Cerebellar nuclear complex (tissue), 1 donor: Measurements from ENCODE around the gene CHKA.

Source experiments
- DNase-seq, 2 experiments: peaks; one replicate each; lab custom pipeline; 2025; lab: John Stamatoyannopoulos, UW

The CHKA gene

GRCh38 chr11:68013611-68014156, 107.5 kb downstream of the CHKA start:
- no peak for DNase-seq

DNA sequence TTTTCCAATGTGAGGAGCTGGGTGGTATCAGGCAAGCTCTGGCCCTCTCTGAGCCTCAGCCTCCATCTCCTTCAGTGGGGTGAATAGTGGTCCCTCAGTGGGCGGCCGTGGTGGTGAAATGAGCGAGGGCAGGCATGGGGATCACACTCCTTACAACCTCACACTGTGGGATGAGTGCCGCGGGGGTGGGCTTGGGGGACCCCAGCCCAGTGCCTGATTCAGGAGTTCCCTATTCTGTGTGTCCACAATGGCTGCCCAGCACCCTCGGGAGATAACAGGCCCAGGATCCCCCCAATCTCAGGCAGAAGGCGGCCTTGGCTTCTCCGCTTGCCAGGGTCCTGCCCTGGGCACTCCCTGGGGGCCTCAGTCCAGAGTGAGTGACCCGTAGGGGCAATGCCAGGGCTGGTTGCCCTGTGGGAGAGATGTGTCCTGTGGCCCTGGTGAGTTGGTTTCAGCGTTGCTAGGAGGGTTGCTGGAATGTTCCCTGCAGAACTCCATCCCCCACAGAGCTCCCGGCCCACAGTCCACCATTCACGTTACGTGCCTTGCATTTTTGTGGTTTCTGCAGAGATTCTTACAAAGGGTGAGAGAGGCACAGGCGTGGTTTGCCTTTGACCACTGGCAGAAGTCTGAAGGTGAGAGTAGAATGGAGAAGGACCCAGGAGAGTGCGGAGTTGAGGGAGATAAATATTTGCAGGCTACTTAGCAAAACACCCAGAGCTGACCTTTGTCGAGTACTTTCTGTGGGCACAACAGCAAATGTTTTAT, 108.2 kb downstream of the CHKA start:
- DNase-seq = no peak

- no peak for DNase-seq
These were observed 108.9 kb downstream of the CHKA start for GRCh38 chr11:68012044-68012842.

- DNase-seq = no peak
These were observed 109.9 kb downstream of the CHKA start for GRCh38 chr11:68011051-68011943.

DNA sequence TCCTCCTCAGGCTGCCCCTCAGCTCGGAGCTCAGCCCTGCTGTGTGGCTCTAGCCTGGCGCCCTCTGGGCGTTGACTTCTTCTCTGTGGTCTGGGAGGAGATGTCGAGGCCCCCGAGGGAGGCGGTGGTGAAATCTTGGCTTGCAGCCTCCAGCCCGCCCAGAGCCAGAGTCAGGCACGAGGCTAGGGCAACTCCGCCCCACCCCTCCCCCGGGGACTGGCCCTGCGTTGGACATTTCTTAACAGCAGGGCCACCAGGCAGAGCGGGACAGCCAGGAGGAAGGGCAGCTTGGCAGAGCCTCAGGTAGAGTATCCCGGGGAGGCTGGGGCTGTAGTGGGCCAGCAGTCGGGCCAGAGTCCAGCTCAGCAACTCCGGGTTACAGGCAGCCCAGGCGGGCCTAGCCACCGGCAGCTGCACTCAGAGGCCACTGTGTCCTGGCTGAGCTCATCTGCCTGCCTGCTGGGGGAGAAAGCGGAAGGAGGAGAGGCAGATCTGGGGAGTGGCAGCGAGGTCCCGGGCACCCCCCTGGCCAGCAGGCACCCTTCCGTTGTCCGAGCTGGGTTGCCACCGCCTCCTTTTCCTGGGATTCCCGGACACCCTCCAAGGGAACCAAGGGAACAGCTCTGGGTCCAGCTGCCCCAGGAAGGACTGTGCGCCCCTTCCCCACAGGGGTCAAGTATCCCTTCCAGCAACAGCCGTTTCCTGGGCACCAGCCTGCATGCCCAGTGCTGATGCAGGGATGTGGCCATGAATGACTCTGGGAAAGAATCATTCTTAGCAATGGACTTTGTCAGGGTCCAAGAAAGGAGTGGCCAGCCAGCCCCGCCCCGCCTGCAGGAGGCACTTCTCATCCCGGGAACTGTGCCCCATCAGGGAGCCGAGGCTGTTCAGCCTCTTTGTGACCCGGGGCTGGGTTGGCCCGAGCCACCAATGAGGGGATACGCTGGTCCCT, 110.8 kb downstream of the CHKA start, which contains the start of gene ALDH3B1:
Gene ALDH3B1, plus strand, starts transcription at position 238 of the 952 bp plus-strand sequence. CDS start 4,971 bp downstream, outside the sequence.
- DNase-seq = no peak

DNA sequence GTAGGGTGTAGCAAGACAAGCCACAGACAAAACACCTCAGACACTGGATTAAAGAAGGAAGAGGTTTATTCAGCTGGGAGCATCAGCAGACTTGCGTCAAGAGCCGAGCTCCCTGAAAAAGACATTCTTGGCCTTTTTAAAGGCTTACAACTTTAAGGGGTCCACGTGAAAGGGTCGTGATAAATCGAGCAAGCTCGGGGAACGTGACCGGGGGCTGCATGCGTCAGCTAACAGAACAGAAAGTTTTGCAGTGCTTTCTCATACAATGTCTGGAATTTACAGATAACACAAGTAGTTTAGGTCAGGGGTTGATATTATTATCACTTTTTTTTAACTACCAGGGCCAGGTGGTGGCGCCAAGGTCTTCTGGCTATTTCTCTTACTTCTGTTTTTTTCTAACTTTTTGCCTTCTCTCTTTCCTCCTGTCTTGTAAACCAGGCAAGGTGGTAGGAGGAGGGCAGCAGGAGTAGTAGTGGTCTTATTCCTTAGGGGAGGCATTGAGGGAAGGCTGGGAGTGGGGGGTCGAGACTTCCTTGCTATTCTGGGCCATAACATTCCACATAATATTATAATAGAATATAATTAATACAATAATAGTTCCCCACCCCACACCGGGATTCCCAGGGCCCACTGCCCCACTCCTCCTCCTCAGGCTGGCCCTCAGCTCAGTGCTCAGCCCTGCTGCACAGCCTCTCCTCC, 111.6 kb downstream of the CHKA start:
- no peak for DNase-seq

- no peak for DNase-seq
These were observed 112.5 kb downstream of the CHKA start for GRCh38 chr11:68008381-68009337.

- no peak for DNase-seq
These were observed 113.4 kb downstream of the CHKA start for GRCh38 chr11:68007498-68008380.

GRCh38 chr11:68006606-68007166, 114.5 kb downstream of the CHKA start:
- no peak for DNase-seq

DNA sequence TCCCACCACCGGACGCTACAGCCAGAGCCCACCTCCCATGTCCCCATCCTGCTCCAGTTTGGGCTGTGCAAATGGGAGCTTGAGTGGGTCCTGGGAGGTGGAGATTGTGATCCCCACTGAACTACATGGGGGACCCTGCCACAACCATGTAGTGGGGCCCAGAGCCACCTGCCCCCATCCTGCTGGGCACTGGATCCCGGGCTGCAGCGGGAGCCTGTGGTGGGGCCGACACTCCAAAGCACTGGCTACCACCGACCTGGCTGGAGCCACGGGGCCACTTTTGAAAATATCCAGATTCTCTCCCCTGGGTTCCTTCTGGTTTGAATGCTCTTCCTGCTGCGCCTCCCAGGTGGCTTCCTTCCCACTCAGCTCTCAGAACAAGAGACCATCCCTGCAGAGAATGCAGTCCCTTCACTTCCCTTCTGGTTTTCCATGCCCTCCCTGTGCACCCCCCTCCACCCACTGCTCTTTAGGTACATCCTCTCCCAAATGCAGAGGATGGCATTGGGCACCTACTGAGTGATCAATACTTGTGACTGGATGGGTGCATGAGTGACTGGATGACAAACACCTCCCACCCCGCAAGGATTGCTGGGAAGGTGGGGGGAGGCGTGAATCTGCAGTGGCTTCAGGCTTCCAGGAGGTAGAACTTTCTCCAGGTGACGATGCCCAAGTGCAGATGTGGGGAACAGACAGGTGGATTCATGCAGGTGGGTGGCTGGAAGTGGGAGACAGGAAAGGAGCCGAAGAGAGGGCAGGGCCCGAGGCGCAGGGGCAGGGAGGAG, 116.4 kb downstream of the CHKA start:
- DNase-seq = no peak

DNA sequence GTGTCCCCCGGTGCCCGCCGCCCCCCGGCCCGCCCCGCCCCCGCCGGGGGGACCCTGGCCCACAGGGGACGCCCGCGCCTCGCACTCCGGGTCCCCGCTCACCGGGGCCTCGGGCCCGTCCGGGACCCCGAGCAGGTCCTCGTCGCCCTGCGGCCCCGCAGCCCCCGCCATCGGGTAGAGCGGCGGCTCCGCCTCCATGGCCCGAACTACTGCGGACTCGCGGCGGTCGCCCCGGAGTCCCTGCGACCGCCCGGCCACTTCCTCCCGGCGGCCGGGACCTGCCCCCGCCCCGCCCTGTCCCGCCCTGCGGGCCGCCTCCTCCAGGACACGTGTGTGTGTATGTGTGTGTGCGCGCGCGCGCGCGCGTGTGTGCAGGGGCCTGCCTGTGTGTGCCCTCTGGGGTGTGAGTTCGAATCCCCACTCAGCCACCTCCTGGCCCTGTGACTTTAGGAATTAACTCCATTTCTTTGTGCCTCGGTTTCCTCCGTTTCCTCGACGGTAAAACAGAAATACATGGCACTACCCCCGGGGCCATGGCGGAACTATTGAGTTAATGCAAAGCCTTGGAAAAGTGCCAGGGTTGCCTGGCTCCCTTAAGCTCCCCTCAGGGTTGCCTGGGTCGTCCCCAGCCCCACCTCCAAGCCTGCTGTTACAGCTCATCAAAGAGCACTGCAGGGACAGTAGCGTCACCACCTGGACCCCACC, 117.2 kb downstream of the CHKA start, which contains the start of gene UNC93B1:
Gene UNC93B1, minus strand, starts transcription at position 252 of the 705 bp plus-strand sequence. Its CDS starts 54 bp downstream, at position 198.
- no peak for DNase-seq

DNA sequence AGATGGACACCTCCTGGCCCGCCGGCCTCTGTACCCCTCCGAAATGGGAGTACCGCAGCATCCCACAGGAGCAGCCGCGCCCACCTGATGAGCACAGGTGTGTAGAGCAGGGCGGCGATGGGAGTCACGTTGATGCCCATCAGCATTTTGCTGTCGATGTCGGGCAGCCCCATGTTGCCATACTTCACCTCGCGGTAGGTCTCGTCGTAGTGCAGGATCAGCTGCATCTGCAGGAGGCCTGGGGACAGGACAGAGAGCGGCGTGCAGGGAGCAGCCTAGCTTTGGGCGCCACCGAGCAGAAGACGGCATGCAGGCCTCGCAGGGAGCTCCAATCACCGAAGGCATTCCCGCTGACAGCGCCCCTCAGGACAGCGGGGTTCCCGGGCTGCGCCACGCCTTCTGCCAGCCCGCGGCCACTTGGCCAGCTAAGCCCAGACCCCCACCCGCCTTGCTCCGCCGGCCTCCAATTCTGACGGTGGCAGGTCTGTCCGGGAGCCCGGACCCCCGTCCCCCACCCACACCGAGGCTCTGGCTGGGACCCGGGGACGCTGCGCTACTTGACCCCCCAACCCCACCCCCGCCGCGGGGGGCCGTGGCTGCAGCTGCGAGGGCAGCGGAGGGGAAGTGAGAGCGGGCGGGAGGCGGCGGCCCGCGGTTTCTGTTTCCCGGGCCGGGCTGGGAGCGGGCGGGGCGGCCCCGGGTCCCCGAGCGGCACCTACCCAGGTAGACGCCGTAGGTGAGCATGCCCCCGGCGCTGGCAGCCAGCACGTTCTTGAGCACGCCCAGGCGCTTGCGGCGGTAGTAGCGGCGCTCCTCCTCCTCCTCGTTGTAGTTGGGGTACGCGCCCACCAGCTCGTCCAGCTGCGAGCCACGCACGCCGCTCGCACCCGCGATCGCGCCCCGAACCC, 118.0 kb downstream of the CHKA start:
- DNase-seq = no peak
